GM12874 (cell line): Measurements from ENCODE around the gene C20orf173.
A peak's percentile ranks its signal among the peaks of the same experiment; 100 is the strongest.

Experiments used
- TF ChIP-seq, protein P1 (sequence below): IDR thresholded peaks from 2 replicates; pipeline ENCODE4 v1.5.1; 2011; ENCODE audit warnings: low read depth, mild to moderate bottlenecking, control low read depth, low read length, moderate library complexity; ENCODE audit not compliant: insufficient read depth

Gene C20orf173

DNA sequence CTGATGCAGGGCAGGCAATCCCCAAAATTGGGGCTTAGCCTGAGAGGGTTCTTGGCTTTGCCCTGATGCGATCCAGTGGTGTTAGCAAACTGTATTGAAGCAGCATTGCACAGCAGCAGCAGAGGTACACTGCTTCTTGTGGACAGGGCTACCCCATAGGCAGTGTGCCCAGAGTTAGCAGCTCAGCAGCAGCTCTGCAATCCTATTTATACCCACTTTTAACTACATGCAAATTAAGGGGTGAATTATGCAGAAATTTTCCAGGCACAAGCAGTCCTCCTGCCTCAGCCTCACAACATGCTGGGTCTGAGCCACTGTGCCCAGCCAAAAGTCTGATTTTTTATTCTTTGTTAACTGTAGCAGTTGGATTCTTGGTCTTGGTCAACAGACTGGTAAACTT, 3.8 kb downstream of the C20orf173 start:
- TF ChIP-seq, protein P1, sequence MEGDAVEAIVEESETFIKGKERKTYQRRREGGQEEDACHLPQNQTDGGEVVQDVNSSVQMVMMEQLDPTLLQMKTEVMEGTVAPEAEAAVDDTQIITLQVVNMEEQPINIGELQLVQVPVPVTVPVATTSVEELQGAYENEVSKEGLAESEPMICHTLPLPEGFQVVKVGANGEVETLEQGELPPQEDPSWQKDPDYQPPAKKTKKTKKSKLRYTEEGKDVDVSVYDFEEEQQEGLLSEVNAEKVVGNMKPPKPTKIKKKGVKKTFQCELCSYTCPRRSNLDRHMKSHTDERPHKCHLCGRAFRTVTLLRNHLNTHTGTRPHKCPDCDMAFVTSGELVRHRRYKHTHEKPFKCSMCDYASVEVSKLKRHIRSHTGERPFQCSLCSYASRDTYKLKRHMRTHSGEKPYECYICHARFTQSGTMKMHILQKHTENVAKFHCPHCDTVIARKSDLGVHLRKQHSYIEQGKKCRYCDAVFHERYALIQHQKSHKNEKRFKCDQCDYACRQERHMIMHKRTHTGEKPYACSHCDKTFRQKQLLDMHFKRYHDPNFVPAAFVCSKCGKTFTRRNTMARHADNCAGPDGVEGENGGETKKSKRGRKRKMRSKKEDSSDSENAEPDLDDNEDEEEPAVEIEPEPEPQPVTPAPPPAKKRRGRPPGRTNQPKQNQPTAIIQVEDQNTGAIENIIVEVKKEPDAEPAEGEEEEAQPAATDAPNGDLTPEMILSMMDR = no peak

DNA sequence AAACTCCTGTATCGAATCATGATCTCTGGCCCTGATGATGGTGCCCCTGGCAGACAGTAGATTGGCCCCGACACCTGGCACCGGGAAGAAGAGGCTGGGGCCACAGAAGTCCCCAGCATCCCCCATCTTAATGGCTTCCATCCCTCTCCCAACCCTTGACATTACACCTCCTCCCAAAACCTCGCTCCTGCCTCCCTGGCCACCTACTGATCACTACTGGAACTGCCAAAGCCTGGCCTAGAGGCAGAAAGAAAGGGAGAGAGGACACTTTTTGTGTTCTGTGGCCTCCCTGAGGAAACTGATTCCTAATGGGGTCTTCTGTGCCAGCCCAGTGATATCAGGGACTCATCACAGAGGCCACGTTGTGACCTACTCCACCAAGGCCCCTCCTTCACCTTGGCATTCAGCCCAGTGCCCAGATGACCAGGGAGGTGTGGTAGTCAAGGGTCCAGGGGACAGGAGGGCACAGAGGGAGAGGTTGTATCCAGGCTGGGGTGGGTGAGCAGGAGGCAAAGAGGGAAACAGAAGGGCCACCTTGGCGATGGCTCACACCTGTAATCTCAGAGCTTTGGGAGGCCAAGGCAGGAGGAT, 6.1 kb downstream of the C20orf173 start:
- TF ChIP-seq, protein P1 = peak; percentile 79

DNA sequence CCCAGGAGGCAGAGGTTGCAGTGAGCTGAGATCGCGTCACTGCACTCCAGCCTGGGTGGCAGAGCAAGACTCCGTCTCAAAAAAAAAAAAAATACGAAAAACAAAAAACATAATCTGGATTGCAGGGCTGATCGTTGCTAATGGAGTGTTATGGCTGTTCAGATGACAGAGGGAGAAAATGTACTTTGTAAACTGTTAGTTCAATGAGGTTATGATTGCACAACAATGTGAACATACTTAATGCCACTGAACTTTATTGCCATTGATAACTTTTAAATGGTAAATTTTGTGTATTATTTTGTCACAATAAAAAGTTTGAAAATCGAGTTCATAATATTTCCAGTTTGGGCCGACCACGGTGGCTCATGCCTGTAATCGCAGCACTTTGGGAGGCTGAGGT, 10.5 kb downstream of the C20orf173 start:
- TF ChIP-seq, protein P1 = no peak

DNA sequence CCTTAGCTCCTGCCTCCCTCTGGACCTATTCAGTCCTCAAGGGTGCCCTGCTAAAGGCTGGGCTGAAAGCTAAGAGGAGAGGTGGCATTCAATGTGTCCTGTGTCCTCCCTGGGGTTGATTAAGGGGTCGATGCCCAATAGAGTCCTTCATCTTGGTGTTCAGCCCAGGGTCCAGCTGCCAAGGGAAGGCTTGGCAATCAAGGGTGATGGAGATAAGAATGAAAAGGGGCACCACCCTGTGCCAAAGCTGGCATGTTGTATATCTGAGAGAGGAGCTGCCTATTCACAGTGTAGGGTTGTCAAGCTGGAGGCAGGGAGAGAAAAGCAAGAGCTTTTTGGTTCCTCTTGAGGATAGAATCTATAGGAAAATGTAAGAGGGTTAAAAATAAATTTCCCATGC, 12.3 kb downstream of the C20orf173 start:
- TF ChIP-seq, protein P1 = no peak

DNA sequence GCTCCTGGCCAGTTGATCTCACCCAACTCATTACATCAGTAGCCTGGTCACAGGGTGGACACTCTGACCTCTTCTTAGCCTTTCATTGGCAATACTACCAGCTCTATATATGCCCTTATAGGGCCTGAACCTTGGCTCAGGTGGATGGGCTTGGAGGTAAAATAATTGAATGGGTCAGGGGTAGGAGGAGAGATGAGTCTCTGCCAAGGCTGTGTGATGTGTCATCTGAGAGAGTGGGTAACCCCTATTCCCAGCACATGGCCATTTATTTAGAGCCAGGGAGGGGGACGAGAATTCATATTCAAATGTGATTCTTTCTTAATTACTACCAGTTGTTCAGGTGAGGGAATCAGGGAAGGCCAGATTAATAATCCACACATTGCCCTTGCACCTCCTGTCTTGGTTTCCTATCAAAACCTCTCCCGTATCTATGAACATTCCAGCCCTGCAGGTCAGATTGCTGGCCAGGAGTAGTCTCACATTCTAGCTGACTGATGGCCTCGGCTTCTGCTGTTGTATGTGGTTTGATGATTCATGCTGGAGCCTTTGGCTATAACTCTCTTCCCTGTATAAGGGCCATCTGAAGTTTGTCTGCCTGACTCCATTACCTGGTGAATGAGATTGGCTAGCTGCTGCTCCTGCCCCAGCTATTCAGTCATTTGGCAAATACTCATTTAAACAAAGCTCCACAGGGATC, 13.4 kb downstream of the C20orf173 start:
- TF ChIP-seq, protein P1 = no peak

DNA sequence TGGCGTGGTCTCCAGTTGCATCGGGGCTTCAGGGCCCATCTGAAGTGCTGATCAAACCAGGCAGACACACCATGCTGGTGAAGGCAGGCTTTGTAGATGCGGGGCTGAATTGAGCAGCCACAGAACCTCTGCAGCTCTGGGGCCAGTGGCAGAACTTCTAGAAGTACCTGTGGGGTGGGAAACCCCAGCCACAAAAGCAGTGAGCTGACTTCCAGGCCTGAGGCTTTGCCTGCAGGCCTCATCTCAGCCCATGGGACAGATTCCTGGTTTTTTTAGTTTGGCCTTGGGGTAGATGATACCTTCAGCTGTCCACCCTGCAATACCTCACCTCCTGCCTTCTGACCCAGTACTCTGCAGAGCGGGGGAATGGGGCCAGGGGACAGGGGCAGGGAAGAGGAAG, 14.1 kb downstream of the C20orf173 start:
- TF ChIP-seq, protein P1 = no peak

DNA sequence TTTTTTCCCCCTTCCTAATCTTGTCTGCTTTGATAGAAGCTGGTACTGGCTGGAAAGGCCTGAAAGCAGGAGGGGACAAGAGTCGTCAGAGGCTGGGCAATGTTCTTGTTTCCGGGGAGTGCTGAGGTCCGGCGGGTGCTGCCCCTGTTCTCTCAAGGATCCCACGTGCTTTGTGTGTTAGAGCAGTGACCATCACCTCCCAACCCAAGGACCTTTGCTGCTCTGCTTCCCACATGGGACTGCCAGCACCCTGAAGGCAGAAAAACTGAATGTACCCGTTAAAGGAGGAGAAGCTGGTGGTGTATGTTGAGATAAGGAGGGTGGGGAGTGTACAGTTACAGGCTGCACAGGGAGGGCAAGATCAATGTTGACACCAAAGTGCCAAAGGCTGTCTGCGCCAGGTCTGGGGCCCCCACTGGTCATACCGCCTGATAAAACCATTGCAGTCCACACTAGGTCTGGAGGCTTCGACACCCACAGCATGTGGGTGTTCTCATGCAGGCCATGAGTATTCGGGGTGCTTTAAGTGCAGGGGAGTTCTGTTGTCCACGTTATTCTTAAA, 15.0 kb downstream of the C20orf173 start:
- TF ChIP-seq, protein P1 = no peak
